SH-SY5Y (cell line): ENCODE measurements around the gene NAXD.

Source experiments
- GATA2 ChIP-seq: IDR thresholded peaks from 2 replicates; pipeline ENCODE4 v1.6.1; 2011; ENCODE audit warnings: mild to moderate bottlenecking, low read depth, low read length
- GATA3 ChIP-seq: IDR thresholded peaks from 2 replicates; pipeline ENCODE4 v1.6.1; 2011; ENCODE audit warnings: low read depth, mild to moderate bottlenecking, low read length, moderate library complexity

GRCh38 chr13:110677731-110678545 lies 62.6 kb downstream of the NAXD start:
- no peak for TF ChIP-seq GATA2
- no peak for TF ChIP-seq GATA3
